Endodermal cell (in vitro differentiated cells): Measurements from ENCODE around the gene EIPR1. TPM values are rescaled to one million over a fixed set of nuclear protein-coding genes. Genes with fewer than 3 reads are reported as not detected.
A peak's percentile ranks its signal among the peaks of the same experiment; 100 is the strongest.

ENCODE experiments used
- DNase-seq: peaks from one replicate; pipeline ENCODE4 v3.0.0-alpha.2; 2017
- H3K27ac ChIP-seq: 2 replicates; pipeline ENCODE4 v1.5.1; 2013; ENCODE audit warnings: mild to moderate bottlenecking, low read depth, low read length, moderate library complexity
- H3K27me3 ChIP-seq: 2 replicates; pipeline ENCODE4 v1.6.1; 2013; ENCODE audit warnings: mild to moderate bottlenecking, low read length, moderate library complexity; ENCODE audit not compliant: insufficient read depth, control insufficient read depth, poor library complexity, severe bottlenecking
- H3K36me3 ChIP-seq: 2 replicates; pipeline ENCODE4 v1.7.0; 2013; ENCODE audit warnings: mild to moderate bottlenecking, low read length, moderate library complexity; ENCODE audit not compliant: control insufficient read depth, insufficient read depth
- H3K4me1 ChIP-seq: one replicate; pipeline ENCODE4 v1.7.0; 2013; ENCODE audit warnings: low read length; ENCODE audit not compliant: control insufficient read depth, insufficient read depth
- H3K4me3 ChIP-seq: 2 replicates; pipeline ENCODE4 v1.5.1; 2013; ENCODE audit warnings: mild to moderate bottlenecking, low read length, moderate library complexity
- H3K9ac ChIP-seq: 2 replicates; pipeline ENCODE4 v1.6.1; 2013; ENCODE audit warnings: mild to moderate bottlenecking, low read length, moderate library complexity; ENCODE audit not compliant: poor library complexity, severe bottlenecking; ENCODE audit errors: extremely low read depth
- H3K9me3 ChIP-seq: 2 replicates; pipeline ENCODE4 v1.6.1; 2013; ENCODE audit warnings: mild to moderate bottlenecking, low read length, moderate library complexity; ENCODE audit not compliant: control insufficient read depth
- H3K27ac Mint-ChIP-seq: 2 replicates; pipeline ENCODE4 v1.8.0; 2020; ENCODE audit warnings: mixed read lengths
- H3K27me3 Mint-ChIP-seq: 2 replicates; pipeline ENCODE4 v1.8.0; 2021; ENCODE audit warnings: mild to moderate bottlenecking, mixed read lengths; ENCODE audit not compliant: insufficient read depth
- H3K36me3 Mint-ChIP-seq: 2 replicates; pipeline ENCODE4 v1.8.0; 2020; ENCODE audit warnings: low read depth, mixed read lengths
- H3K4me1 Mint-ChIP-seq: 2 replicates; pipeline ENCODE4 v1.8.0; 2020; ENCODE audit warnings: mixed read lengths
- H3K4me3 Mint-ChIP-seq: 2 replicates; pipeline ENCODE4 v1.8.0; 2020; ENCODE audit warnings: mild to moderate bottlenecking, moderate library complexity, mixed read lengths
- H3K9me3 Mint-ChIP-seq: 2 replicates; pipeline ENCODE4 v1.8.0; 2020; ENCODE audit warnings: mild to moderate bottlenecking, mixed read lengths
- WGBS, 2 experiments: methylation state at CpG; one replicate each; pipeline versions ENCODE4 v1.1.5 to v1.1.7; 2013; ENCODE audit warnings: missing lambda C conversion rate in 2 of 2, mixed read lengths in 1 of 2; ENCODE audit not compliant: insufficient coverage in 1 of 2, insufficient read length in 1 of 2; 5-methylcytosine and 5-hydroxymethylcytosine counted together
- total RNA-seq, 2 donors: library from RNA; stranded (reverse); fragmentation: NEBNext Ultra II Directional in 1 of 2; extraction: Animal tissue kit (Norgen Biotek cat#: 25700) in 1 of 2; gene quantifications; 2 replicates in 1 of 2; 3 replicates in 1 of 2; pipeline ENCODE4 v1.2.1, GENCODE V29; 2021
- TF ChIP-seq, protein P1 (sequence below): fragments of 200-600 bp; sonication (generic); conservative IDR thresholded peaks from 2 replicates; pipeline ENCODE4 v1.5.0; 2021; ENCODE audit warnings: antibody characterized with exemption, mild to moderate bottlenecking

The EIPR1 gene
- total RNA-seq, 2 donors from 2014 or later = 30.1 to 36.8 TPM

DNA sequence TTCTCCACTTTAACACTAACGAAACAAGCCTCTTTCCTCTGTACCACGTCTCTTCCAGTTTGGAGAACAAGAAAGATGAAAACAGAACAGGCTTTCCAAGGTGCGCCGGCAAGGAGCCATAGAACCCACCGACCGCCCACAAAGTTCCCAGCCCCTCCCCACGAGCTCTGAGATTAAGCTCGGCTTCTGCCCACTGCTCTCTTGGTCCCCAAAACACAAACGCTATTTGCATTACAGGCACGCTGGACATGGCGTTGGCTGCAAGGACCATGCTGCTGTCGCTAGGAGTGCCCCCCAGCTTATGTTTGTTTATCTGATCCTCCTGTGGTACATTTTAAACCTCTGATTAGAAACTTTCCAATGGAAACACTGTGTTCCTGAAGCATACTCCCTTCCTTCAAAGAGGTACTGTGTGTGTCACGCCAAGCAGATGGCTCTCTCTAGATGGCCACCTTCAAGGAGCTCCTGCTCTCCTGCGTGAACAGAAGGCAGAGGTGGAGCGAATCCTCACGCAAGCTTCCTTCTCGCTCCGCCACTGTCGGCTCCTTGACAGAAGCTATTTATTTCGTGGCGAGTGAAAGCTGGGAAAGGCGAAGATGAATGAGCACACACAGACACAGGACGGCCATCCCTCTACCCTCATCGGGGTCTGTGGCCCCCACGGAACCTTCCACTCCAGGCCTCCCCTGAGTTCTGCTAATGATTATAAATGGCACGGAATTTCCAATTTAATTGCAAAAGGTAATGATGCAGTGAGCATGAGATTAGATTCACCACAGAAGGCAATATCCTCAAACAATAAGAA lies 166.2 kb downstream of the EIPR1 start:
- Histone ChIP-seq H3K36me3 (peaks cover 12% of the 10 kb centered on the region), H3K4me3 (no peak overlapping the region), H3K9me3 (no peaks in the 10 kb centered on the region), H3K4me1 (no peaks in the 10 kb centered on the region), H3K27ac (no peak overlapping the region), H3K9ac (no peak overlapping the region), H3K27me3 (no peaks in the 10 kb centered on the region)
- TF ChIP-seq, protein P1, sequence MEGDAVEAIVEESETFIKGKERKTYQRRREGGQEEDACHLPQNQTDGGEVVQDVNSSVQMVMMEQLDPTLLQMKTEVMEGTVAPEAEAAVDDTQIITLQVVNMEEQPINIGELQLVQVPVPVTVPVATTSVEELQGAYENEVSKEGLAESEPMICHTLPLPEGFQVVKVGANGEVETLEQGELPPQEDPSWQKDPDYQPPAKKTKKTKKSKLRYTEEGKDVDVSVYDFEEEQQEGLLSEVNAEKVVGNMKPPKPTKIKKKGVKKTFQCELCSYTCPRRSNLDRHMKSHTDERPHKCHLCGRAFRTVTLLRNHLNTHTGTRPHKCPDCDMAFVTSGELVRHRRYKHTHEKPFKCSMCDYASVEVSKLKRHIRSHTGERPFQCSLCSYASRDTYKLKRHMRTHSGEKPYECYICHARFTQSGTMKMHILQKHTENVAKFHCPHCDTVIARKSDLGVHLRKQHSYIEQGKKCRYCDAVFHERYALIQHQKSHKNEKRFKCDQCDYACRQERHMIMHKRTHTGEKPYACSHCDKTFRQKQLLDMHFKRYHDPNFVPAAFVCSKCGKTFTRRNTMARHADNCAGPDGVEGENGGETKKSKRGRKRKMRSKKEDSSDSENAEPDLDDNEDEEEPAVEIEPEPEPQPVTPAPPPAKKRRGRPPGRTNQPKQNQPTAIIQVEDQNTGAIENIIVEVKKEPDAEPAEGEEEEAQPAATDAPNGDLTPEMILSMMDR = no peak
- no peaks in the 10 kb centered on the region for H3K9me3 Mint-ChIP-seq
- H3K27ac Mint-ChIP-seq = no peak overlapping the region
- no peak overlapping the region for H3K4me3 Mint-ChIP-seq
- 89 to 93% methylated on average over 17 to 26 of the region's 26 CpGs for WGBS, 2 experiments
- H3K27me3 Mint-ChIP-seq = no peaks in the 10 kb centered on the region
- peak; percentile 23 for DNase-seq
- H3K4me1 Mint-ChIP-seq = no peaks in the 10 kb centered on the region
- H3K36me3 Mint-ChIP-seq = peaks cover 10% of the 10 kb centered on the region

DNA sequence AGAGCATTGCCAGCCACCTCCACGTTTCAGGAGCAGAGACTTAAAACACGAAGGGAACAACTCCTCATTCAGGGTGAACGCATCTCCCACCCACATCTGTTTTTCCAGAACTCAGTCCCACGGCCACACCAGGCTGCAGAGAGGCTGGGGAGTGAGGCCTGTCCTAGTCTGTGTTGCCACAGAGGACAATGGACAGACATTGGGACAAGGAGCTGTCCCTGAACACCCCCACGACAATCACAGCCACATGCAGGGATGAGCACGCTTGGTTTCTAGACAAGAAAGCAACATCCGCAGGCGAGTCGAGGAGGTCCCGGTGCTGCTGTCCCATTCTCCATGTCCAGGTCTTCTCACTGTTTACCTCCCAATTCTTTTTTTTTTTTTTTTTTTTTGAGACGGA lies 167.4 kb downstream of the EIPR1 start:
- Mint-ChIP-seq H3K4me1 (no peaks in the 10 kb centered on the region), H3K9me3 (no peaks in the 10 kb centered on the region), H3K27ac (no peak overlapping the region), H3K27me3 (no peaks in the 10 kb centered on the region), H3K4me3 (no peak overlapping the region), H3K36me3 (peaks cover 17% of the 10 kb centered on the region)
- TF ChIP-seq, protein P1 = no peak
- Histone ChIP-seq H3K36me3 (peaks cover 17% of the 10 kb centered on the region), H3K4me1 (no peaks in the 10 kb centered on the region), H3K27ac (no peak overlapping the region), H3K9ac (no peak overlapping the region), H3K9me3 (no peaks in the 10 kb centered on the region), H3K27me3 (no peaks in the 10 kb centered on the region), H3K4me3 (no peak overlapping the region)
- peak; percentile 28 for DNase-seq
- 86 to 98% methylated on average over 6 to 11 of the region's 11 CpGs for WGBS, 2 experiments

DNA sequence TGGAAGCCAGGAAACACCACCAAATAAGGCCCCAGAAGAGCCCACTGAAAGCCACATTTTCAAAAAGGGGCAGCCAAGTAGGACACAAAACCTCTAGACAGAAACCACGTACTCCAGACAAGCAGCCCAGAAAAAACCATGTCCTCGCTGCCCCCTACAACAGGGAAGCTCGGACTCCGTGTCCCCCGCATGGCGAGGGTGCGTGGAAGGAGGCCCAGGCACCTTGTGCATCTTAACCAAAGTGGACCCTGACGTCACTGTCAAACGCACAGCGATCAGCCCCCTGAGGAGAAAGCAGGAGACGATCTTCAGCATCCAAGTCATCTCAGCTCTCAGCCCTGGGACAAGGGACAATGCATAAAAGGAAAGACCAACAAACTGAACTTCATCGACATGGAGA lies 168.4 kb downstream of the EIPR1 start:
- Mint-ChIP-seq H3K36me3 (peaks cover 19% of the 10 kb centered on the region), H3K4me3 (no peak overlapping the region), H3K4me1 (no peaks in the 10 kb centered on the region), H3K9me3 (no peaks in the 10 kb centered on the region), H3K27me3 (no peaks in the 10 kb centered on the region), H3K27ac (no peak overlapping the region)
- Histone ChIP-seq H3K36me3 (peaks cover 17% of the 10 kb centered on the region), H3K9ac (no peak overlapping the region), H3K27ac (no peak overlapping the region), H3K9me3 (no peaks in the 10 kb centered on the region), H3K4me3 (no peak overlapping the region), H3K27me3 (no peaks in the 10 kb centered on the region), H3K4me1 (no peaks in the 10 kb centered on the region)
- WGBS, 2 experiments = 96 to 99% methylated on average over 10 to 12 of the region's 12 CpGs
- peak; percentile 24 for DNase-seq
- TF ChIP-seq, protein P1 = no peak
